ENCODE data around the gene SF3B2. TPM values are rescaled to one million over a fixed set of nuclear protein-coding genes. Genes with fewer than 3 reads are reported as not detected.
"Not testable (repeated sequence)": the region's sequence is repeated elsewhere in the genome, so short reads cannot be mapped to it uniquely, and the experiment has no call there.

SF3B2 gene
- total RNA-seq, result 129 and 162 TPM in 2 replicates

- peak; percentile 71 for DNase-seq (ENCODE audit: extremely low read depth, low read depth, low spot score)
Observed at GRCh38 chr11:66051766-66052663, at the start of gene SF3B2. Gene SF3B2 (plus strand): TSS chr11:66052364. CDS start chr11:66052385, 21 bp downstream.

GRCh38 chr11:66002648-66003225 lies 49.4 kb upstream of the SF3B2 start:
- no peak for DNase-seq (ENCODE audit: extremely low read depth, low read depth, low spot score)

GRCh38 chr11:66003291-66003690 lies 48.9 kb upstream of the SF3B2 start:
- DNase-seq (ENCODE audit: extremely low read depth, low read depth, low spot score), result no peak

- no peak for DNase-seq (ENCODE audit: extremely low read depth, low read depth, low spot score)
Observed at GRCh38 chr11:66004186-66004585, 48.0 kb upstream of the SF3B2 start.

- no peak for DNase-seq (ENCODE audit: extremely low read depth, low read depth, low spot score)
Observed at GRCh38 chr11:66006134-66006890, 45.9 kb upstream of the SF3B2 start.

- DNase-seq (ENCODE audit: extremely low read depth, low read depth, low spot score), result no peak
Observed at GRCh38 chr11:66006891-66007176, 45.3 kb upstream of the SF3B2 start.

- no peak for DNase-seq (ENCODE audit: extremely low read depth, low read depth, low spot score)
Observed at GRCh38 chr11:66007201-66007634, 44.9 kb upstream of the SF3B2 start.

- no peak for DNase-seq (ENCODE audit: extremely low read depth, low read depth, low spot score)
Observed at GRCh38 chr11:66008095-66008467, 44.1 kb upstream of the SF3B2 start.

- no peak for DNase-seq (ENCODE audit: extremely low read depth, low read depth, low spot score)
Observed at GRCh38 chr11:66008468-66009101, 43.6 kb upstream of the SF3B2 start.

- DNase-seq (ENCODE audit: extremely low read depth, low read depth, low spot score), result not testable (repeated sequence)
Observed at GRCh38 chr11:66010036-66010435, 42.1 kb upstream of the SF3B2 start.

GRCh38 chr11:66011239-66011784 lies 40.9 kb upstream of the SF3B2 start:
- DNase-seq (ENCODE audit: extremely low read depth, low read depth, low spot score), result no peak

- no peak for DNase-seq (ENCODE audit: extremely low read depth, low read depth, low spot score)
Observed at GRCh38 chr11:66011785-66012303, 40.3 kb upstream of the SF3B2 start, which contains the start of gene CST6. Gene CST6 (plus strand): TSS chr11:66012008. CDS start chr11:66012045, 37 bp downstream.

- DNase-seq (ENCODE audit: extremely low read depth, low read depth, low spot score), result no peak
Observed at GRCh38 chr11:66012371-66012945, 39.7 kb upstream of the SF3B2 start.

- no peak for DNase-seq (ENCODE audit: extremely low read depth, low read depth, low spot score)
Observed at GRCh38 chr11:66012946-66013761, 39.0 kb upstream of the SF3B2 start.

- no peak for DNase-seq (ENCODE audit: extremely low read depth, low read depth, low spot score)
Observed at GRCh38 chr11:66013762-66014100, 38.4 kb upstream of the SF3B2 start.

GRCh38 chr11:66014804-66015453 lies 37.2 kb upstream of the SF3B2 start:
- no peak for DNase-seq (ENCODE audit: extremely low read depth, low read depth, low spot score)

GRCh38 chr11:66015454-66015881 lies 36.7 kb upstream of the SF3B2 start:
- no peak for DNase-seq (ENCODE audit: extremely low read depth, low read depth, low spot score)

GRCh38 chr11:66015936-66016792 lies 36.0 kb upstream of the SF3B2 start:
- DNase-seq (ENCODE audit: extremely low read depth, low read depth, low spot score), result no peak

Measured in glomerular endothelial cell (primary cell).